ENCODE results near the gene TIGD2. TPM values are rescaled to one million over a fixed set of nuclear protein-coding genes. Genes with fewer than 3 reads are reported as not detected.

The TIGD2 gene
- total RNA-seq (10 to 100 TPM in 1 of 2 donors, 1 to 10 TPM in 1; 9.3 to 11.5 TPM), polyA plus RNA-seq (ENCODE audit: insufficient read depth, low read depth, low replicate concordance) (4.0 TPM)
- long read RNA-seq, donor 1, transcript TIGD2-201 (1 exons, 2,083 nt), result major isoform, 15 of 16 reads
- long read RNA-seq, donor 1, partial matches to known transcripts, result 0 of 16 reads
- long read RNA-seq, donor 1, other reads (novel, unspliced or antisense), result 0 of 16 reads
- long read RNA-seq, donor 2, partial matches to known transcripts, result 0 of 4 reads
- long read RNA-seq, donor 2, other reads (novel, unspliced or antisense), result 0 of 4 reads

- Histone ChIP-seq H3K4me1 (peaks cover 11% of the 10 kb centered on the region), H3K4me3 (peak within 1 kb of the TSS; percentile 85 to 93), H3K27me3 (no peaks in the 10 kb centered on the region), H3K9me3 (no peaks in the 10 kb centered on the region), H3K36me3 (ENCODE audit: low read depth, missing control alignments) (no peaks in the 10 kb centered on the region), H3K27ac (peak within 1 kb of the TSS; percentile 85 to 89)
- DNase-seq, result peak; percentile 92
- TF ChIP-seq POLR2A (IDR thresholded peaks at IDR 0.05), result no peak
- TF ChIP-seq, protein P1, sequence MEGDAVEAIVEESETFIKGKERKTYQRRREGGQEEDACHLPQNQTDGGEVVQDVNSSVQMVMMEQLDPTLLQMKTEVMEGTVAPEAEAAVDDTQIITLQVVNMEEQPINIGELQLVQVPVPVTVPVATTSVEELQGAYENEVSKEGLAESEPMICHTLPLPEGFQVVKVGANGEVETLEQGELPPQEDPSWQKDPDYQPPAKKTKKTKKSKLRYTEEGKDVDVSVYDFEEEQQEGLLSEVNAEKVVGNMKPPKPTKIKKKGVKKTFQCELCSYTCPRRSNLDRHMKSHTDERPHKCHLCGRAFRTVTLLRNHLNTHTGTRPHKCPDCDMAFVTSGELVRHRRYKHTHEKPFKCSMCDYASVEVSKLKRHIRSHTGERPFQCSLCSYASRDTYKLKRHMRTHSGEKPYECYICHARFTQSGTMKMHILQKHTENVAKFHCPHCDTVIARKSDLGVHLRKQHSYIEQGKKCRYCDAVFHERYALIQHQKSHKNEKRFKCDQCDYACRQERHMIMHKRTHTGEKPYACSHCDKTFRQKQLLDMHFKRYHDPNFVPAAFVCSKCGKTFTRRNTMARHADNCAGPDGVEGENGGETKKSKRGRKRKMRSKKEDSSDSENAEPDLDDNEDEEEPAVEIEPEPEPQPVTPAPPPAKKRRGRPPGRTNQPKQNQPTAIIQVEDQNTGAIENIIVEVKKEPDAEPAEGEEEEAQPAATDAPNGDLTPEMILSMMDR (IDR thresholded peaks at IDR 0.05), result peak; percentile 70 to 92 (median 76)
- WGBS, 2 donors, result 0 to 1% methylated on average over 34 to 47 of the region's 101 CpGs
- intact Hi-C loops (cut with DNase I; ENCODE audit: low total_unique reads), result no loop called here
These were observed at the start of gene TIGD2 for GRCh38 chr4:89110986-89111832. Gene TIGD2 (plus strand): TSS chr4:89111533. CDS start chr4:89112975, 1,442 bp downstream.

- Histone ChIP-seq H3K4me1 (no peaks in the 10 kb centered on the region), H3K9me3 (no peaks in the 10 kb centered on the region), H3K4me3 (no peak overlapping the region), H3K27ac (no peak overlapping the region), H3K36me3 (ENCODE audit: low read depth, missing control alignments) (no peaks in the 10 kb centered on the region), H3K27me3 (no peaks in the 10 kb centered on the region)
- 32 to 69% methylated on average over 3 of the region's 3 CpGs for WGBS, 2 donors
- DNase-seq, result no peak
- TF ChIP-seq, protein P1 (IDR thresholded peaks at IDR 0.05), result no peak
- TF ChIP-seq POLR2A (IDR thresholded peaks at IDR 0.05), result no peak
- intact Hi-C loops (cut with DNase I; ENCODE audit: low total_unique reads), result no loop called here
These were observed 46.5 kb upstream of the TIGD2 start for GRCh38 chr4:89064848-89065247.

GRCh38 chr4:89067417-89067816 is 43.9 kb upstream of the TIGD2 start:
- no peak overlapping the region for H3K27ac ChIP-seq

GRCh38 chr4:89069481-89069880 is 41.9 kb upstream of the TIGD2 start:
- Histone ChIP-seq H3K36me3 (ENCODE audit: low read depth, missing control alignments) (no peaks in the 10 kb centered on the region), H3K4me1 (no peaks in the 10 kb centered on the region), H3K27ac (no peak overlapping the region), H3K4me3 (no peak overlapping the region), H3K27me3 (no peaks in the 10 kb centered on the region), H3K9me3 (no peaks in the 10 kb centered on the region)
- TF ChIP-seq, protein P1 (IDR thresholded peaks at IDR 0.05), result no peak
- no peak for TF ChIP-seq POLR2A (IDR thresholded peaks at IDR 0.05)
- no peak for DNase-seq
- WGBS, 2 donors, result 80 to 85% methylated on average over 2 of the region's 2 CpGs
- intact Hi-C loops (cut with DNase I; ENCODE audit: low total_unique reads), result no loop called here

More at GRCh38 chr4:89067417-89067816, 43.9 kb upstream of the TIGD2 start:
- no peak overlapping the region for H3K4me3 ChIP-seq
- no peaks in the 10 kb centered on the region for H3K9me3 ChIP-seq
- H3K27me3 ChIP-seq, result no peaks in the 10 kb centered on the region
- intact Hi-C loops (cut with DNase I; ENCODE audit: low total_unique reads), result no loop called here
- no peak for TF ChIP-seq POLR2A (IDR thresholded peaks at IDR 0.05)
- TF ChIP-seq, protein P1 (IDR thresholded peaks at IDR 0.05), result no peak
- no peaks in the 10 kb centered on the region for H3K4me1 ChIP-seq
- no peak for DNase-seq
- H3K36me3 ChIP-seq (ENCODE audit: low read depth, missing control alignments), result no peaks in the 10 kb centered on the region

Data from testis (tissue), 5 donors.